SU-DHL-6 (cell line): ENCODE results near the gene SAXO1.

Experiments
- H2AFZ ChIP-seq: fragments of 200-600 bp; sonication (generic); 2 replicates; pipeline ENCODE4 v1.6.1; 2014; ENCODE audit warnings: low read depth, mild to moderate bottlenecking, moderate library complexity, mixed read lengths, antibody characterized with exemption, low read length; ENCODE audit not compliant: severe bottlenecking
- H3F3A ChIP-seq: fragments of 200-600 bp; shearing (Covaris generic); 2 replicates; pipeline ENCODE4 v1.6.0; 2016; ENCODE audit warnings: antibody characterized with exemption, mild to moderate bottlenecking; ENCODE audit not compliant: insufficient read depth
- H3K27ac ChIP-seq: fragments of 200-600 bp; sonication (generic); 2 replicates; pipeline ENCODE4 v1.5.1; 2016; ENCODE audit warnings: low read depth, mild to moderate bottlenecking, low read length, moderate library complexity, mixed read lengths
- H3K27me3 ChIP-seq: fragments of 200-600 bp; sonication (generic), shearing (Covaris generic); 2 replicates; pipeline ENCODE4 v1.6.0; 2014; ENCODE audit warnings: mild to moderate bottlenecking, low read length
- H3K36me3 ChIP-seq: fragments of 200-600 bp; sonication (generic); 2 replicates; pipeline ENCODE4 v1.6.1; 2014; ENCODE audit warnings: mild to moderate bottlenecking, low read length, mixed read lengths
- H3K4me2 ChIP-seq: fragments of 300-600, 200-600 bp; shearing (Covaris generic), sonication (generic); 2 replicates; pipeline ENCODE4 v1.6.0; 2014; ENCODE audit warnings: low read length, low read depth, mild to moderate bottlenecking; ENCODE audit not compliant: poor library complexity, severe bottlenecking
- H3K4me3 ChIP-seq: fragments of 200-600 bp; sonication (generic); 2 replicates; pipeline ENCODE4 v1.5.1; 2014; ENCODE audit warnings: antibody characterized with exemption, low read length, mild to moderate bottlenecking, mixed read lengths; ENCODE audit not compliant: insufficient read depth, poor library complexity, severe bottlenecking
- H3K79me2 ChIP-seq: fragments of 200-600 bp; sonication (generic); 2 replicates; pipeline ENCODE4 v1.6.1; 2014; ENCODE audit warnings: mild to moderate bottlenecking, low read length, moderate library complexity; ENCODE audit not compliant: insufficient read depth
- H3K9ac ChIP-seq: fragments of 200-600 bp; sonication (generic); 2 replicates; pipeline ENCODE4 v1.7.0; 2014; ENCODE audit warnings: mild to moderate bottlenecking, low read length
- H3K9me2 ChIP-seq: fragments of 200-600 bp; sonication (generic); replicated peaks from 2 replicates; pipeline ENCODE4 v1.6.1; 2014; ENCODE audit warnings: low read length; ENCODE audit not compliant: insufficient read depth
- H3K9me3 ChIP-seq: fragments of 200-600 bp; sonication (generic); 2 replicates; pipeline ENCODE4 v1.6.1; 2014; ENCODE audit warnings: low read length, mixed read lengths; ENCODE audit not compliant: insufficient read depth
- H4K20me1 ChIP-seq: fragments of 200-600 bp; sonication (generic); 2 replicates; pipeline ENCODE4 v1.6.1; 2014; ENCODE audit warnings: low read depth, mild to moderate bottlenecking, antibody characterized with exemption, low read length, moderate library complexity, mixed read lengths
- EZH2phosphoT487 ChIP-seq: fragments of 200-600 bp; sonication (generic), shearing (Covaris generic); conservative IDR thresholded peaks from 2 replicates; pipeline ENCODE4 v1.6.1; 2018; ENCODE audit warnings: mild to moderate bottlenecking, antibody characterized with exemption, low read length, moderate library complexity, mixed read lengths
- TF ChIP-seq, protein P1 (sequence below): fragments of 200-600 bp; sonication (generic); IDR thresholded peaks from one replicate; pipeline ENCODE4 v1.5.1; 2017; ENCODE audit warnings: antibody characterized with exemption, mild to moderate bottlenecking, low read length, moderate library complexity; ENCODE audit not compliant: insufficient read depth, poor library complexity, severe bottlenecking

The SAXO1 gene

DNA sequence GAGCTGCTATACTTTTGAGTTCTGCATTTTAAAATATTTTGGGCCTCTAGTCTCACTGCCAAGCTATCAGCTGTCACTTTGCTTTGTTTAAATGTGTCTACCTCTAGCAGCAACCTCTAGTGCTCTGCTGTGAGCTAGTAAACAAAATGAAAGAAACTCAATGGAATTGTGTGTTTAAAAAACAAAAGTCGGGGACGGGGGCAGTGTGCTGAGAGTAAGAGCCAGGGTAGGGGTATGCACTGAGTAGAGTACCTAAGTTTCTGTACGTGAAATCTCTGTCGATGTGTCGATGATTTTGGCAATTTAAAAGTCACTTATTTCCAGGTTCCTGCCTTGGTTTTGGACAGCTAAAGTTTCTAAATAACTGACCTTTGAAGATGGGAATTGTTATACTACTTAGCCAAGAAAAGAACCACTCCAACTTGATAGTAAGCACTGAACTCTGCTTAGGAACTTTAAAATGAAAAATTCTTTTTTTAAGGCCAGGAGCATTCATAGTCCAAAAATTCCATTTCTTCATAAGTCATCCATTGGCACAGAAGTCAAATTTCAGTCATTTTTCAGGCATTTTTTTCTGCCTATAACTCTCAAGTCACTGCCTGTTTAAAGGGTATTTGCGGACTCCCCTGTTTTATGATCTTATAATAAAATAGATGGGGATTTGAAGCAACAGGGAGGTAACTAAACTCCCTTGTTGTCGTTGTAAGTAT is 111.5 kb downstream of the SAXO1 start:
- H4K20me1 ChIP-seq = no peaks in the 10 kb centered on the region
- no peaks in the 10 kb centered on the region for H3K79me2 ChIP-seq
- H3K36me3 ChIP-seq = no peaks in the 10 kb centered on the region
- no peaks in the 10 kb centered on the region for H3K9me3 ChIP-seq
- no peak for TF ChIP-seq EZH2phosphoT487
- TF ChIP-seq, protein P1, sequence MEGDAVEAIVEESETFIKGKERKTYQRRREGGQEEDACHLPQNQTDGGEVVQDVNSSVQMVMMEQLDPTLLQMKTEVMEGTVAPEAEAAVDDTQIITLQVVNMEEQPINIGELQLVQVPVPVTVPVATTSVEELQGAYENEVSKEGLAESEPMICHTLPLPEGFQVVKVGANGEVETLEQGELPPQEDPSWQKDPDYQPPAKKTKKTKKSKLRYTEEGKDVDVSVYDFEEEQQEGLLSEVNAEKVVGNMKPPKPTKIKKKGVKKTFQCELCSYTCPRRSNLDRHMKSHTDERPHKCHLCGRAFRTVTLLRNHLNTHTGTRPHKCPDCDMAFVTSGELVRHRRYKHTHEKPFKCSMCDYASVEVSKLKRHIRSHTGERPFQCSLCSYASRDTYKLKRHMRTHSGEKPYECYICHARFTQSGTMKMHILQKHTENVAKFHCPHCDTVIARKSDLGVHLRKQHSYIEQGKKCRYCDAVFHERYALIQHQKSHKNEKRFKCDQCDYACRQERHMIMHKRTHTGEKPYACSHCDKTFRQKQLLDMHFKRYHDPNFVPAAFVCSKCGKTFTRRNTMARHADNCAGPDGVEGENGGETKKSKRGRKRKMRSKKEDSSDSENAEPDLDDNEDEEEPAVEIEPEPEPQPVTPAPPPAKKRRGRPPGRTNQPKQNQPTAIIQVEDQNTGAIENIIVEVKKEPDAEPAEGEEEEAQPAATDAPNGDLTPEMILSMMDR = no peak
- no peak overlapping the region for H2AFZ ChIP-seq
- no peak overlapping the region for H3K4me2 ChIP-seq
- H3K9ac ChIP-seq = no peak overlapping the region
- no peak overlapping the region for H3K4me3 ChIP-seq
- no peak overlapping the region for H3K27ac ChIP-seq
- H3K27me3 ChIP-seq = 0 out of 2 replicates have a peak, but pooled peaks cover 5% of the 10 kb centered on the region
- H3F3A ChIP-seq = no peaks in the 10 kb centered on the region
- no peaks in the 10 kb centered on the region for H3K9me2 ChIP-seq

DNA sequence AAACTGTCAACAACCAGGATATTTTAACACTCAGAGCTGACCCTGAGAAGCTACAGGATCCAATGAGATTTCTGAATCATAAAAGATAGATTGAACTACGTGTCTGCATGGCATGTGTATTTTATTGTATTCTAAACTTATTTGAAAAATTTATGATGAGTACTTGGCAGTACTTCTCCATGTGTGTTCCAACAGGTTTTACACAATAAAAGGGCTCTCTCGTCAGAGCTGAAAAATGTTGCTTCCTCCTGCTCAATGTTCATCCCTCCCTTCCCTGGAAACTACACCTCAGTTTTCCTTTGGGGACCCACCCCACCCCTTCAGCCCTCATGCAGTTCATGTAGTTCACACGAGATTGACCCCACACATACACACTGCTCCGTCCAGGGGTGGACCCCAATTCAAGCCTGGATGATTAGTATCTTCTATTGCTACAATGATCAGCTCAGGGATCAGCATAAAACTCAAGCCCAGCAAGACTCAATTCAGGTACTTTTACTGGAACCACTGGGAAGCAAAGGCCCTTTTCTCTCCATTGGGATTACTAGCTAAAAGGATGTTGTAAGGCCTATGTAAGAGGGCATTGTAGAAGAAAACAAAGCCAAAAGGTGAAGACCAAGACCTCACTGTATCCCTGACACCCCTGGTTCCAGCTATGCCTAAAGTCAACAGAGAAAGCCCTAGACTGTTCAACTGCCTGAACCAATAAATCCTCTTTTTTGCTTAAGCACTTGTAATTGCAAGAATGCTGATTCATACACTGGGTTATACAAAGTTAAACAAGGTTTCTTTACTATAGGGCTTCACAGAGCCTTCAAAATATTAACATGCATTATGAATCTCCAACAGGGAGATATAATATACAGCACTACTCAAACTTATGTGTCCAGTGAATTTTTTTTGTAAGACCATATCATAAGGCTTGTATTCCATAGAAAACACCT is 112.6 kb downstream of the SAXO1 start:
- H3K4me2 ChIP-seq = no peak overlapping the region
- no peak overlapping the region for H3K27ac ChIP-seq
- H3K27me3 ChIP-seq = 0 out of 2 replicates have a peak, but pooled peaks cover 5% of the 10 kb centered on the region
- no peak for TF ChIP-seq EZH2phosphoT487
- TF ChIP-seq, protein P1 = no peak
- H3K36me3 ChIP-seq = no peaks in the 10 kb centered on the region
- H3K9me3 ChIP-seq = no peaks in the 10 kb centered on the region
- H2AFZ ChIP-seq = no peak overlapping the region
- H3K9me2 ChIP-seq = no peaks in the 10 kb centered on the region
- H3F3A ChIP-seq = no peaks in the 10 kb centered on the region
- no peaks in the 10 kb centered on the region for H4K20me1 ChIP-seq
- H3K79me2 ChIP-seq = no peaks in the 10 kb centered on the region
- no peak overlapping the region for H3K4me3 ChIP-seq
- no peak overlapping the region for H3K9ac ChIP-seq

DNA sequence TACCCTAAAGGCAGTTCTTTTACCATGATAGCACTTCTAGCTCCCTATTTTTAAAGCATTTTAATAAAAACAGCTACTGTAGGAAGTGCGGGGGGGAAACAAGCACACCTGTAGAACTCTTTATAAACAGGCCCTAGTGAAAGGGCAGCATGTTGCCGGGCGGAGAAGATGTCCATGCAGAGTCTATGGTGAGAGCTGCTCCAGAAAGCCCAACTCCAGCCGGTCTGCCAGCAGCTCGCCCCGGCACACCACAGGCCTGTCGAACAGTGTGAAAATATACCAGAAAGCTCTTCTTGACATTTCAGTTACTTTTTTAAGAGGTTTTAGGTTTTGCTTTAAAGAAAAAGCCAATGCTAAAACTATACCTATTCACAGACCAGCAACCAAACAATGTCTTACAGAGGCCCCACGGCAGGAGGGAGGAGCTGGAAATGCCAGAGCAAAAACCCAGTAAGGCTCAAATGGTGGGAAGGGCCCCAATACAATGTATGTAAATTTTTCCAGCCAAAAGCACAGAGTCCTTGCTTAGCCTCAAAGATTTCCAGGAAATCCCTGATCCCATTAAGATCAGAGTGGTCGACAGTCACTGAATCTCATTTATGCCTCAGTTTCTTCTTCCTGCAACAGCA is 121.2 kb downstream of the SAXO1 start:
- H3K9ac ChIP-seq = no peak overlapping the region
- H3K4me2 ChIP-seq = no peak overlapping the region
- no peak overlapping the region for H3K27ac ChIP-seq
- no peaks in the 10 kb centered on the region for H3F3A ChIP-seq
- no peak overlapping the region for H2AFZ ChIP-seq
- no peaks in the 10 kb centered on the region for H3K27me3 ChIP-seq
- H3K9me2 ChIP-seq = no peaks in the 10 kb centered on the region
- no peaks in the 10 kb centered on the region for H4K20me1 ChIP-seq
- no peaks in the 10 kb centered on the region for H3K79me2 ChIP-seq
- TF ChIP-seq, protein P1 = no peak
- TF ChIP-seq EZH2phosphoT487 = no peak
- H3K9me3 ChIP-seq = no peaks in the 10 kb centered on the region
- no peak overlapping the region for H3K4me3 ChIP-seq
- H3K36me3 ChIP-seq = no peaks in the 10 kb centered on the region
